Parietal lobe (tissue), 2 donors: ENCODE measurements around the gene SLC36A4. TPM values are rescaled to one million over a fixed set of nuclear protein-coding genes. Genes with fewer than 3 reads are reported as not detected.

Experiments used
- small RNA-seq: library from RNA; depleted of rRNA; stranded (forward); fragments of <200 nt; gene quantifications from one replicate; pipeline ENCODE3, GENCODE V24; 2014; ENCODE audit warnings: low replicate concordance
- total RNA-seq: library from RNA; depleted of rRNA; stranded (reverse); fragments of >200 nt; gene quantifications from one replicate; pipeline ENCODE4 v1.2.3, GENCODE V29; 2014

SLC36A4 gene
- total RNA-seq, result 57.0 TPM

DNA sequence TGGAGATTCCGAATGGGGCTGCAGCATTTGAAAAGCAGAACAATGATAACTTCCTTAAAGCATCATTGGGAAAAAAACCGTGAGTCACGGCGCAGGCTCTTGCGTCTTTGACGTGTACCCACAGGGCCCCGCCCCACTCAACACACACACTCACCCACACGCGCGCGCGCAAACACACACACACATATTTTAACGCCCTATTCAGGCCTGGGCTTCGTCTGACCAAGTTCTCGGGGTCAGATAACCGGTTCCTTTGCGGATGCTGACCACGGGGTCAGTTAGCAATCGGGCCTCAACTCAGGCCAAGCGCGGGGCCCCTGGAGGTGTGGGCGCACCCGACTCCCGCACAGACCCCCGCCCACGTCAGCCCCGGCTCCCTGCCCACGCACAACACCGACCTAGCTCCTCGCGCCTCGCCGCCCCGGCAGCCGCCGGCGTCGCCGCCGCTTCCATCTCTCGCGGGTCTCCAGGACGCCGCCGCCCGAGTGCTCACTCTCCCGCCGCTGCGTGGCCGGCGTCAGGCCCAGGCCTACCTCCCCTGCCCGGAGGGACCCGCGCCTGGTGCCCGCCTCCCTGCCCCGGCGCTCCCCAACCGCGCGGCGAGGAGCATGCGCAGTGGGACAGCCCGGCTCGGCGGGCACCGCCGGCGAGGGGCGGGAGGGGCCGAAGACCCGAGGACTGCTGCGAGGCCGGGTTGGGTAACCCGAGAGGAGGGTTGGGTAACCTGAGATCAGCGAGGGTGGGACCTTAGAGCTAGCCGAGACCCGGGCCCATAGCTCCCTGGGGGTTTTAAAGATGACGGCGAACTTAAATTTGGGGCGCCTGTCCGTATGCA lies at the start of gene SLC36A4:
TSS of gene SLC36A4 (minus strand) at position 612 of the 835 bp plus-strand sequence. CDS start at position 453, 159 bp downstream.

Small RNAs within 50 kb of the gene (small RNA-seq; reads per million reads assigned to genes)
- not detected for gene AP003072.1

Other genes with a start within 250 kb of the SLC36A4 start
- not detected for gene MTNR1B, start 228.3 kb downstream of the SLC36A4 start, total RNA-seq
- 0.31 TPM for gene DEUP1, start 132.8 kb upstream of the SLC36A4 start, total RNA-seq